Measurements from ENCODE around the gene KCNE5. TPM values are rescaled to one million over a fixed set of nuclear protein-coding genes. Genes with fewer than 3 reads are reported as not detected.

Gene KCNE5
- total and polyA plus RNA-seq, 4 donors, result 4.3 to 67.8 (median 27.3) TPM

- Histone ChIP-seq H3K4me3 (ENCODE audit: low read depth, low read length) (no peak overlapping the region), H3K4me1 (ENCODE audit: control insufficient read depth, insufficient read depth, low read length) (peaks cover 11% of the 10 kb centered on the region), H3K9me3 (ENCODE audit: control insufficient read depth, insufficient read depth, low read length) (no peaks in the 10 kb centered on the region), H3K27me3 (ENCODE audit: control insufficient read depth, insufficient read depth, low read length) (peaks cover 10% of the 10 kb centered on the region), H3K36me3 (ENCODE audit: control insufficient read depth, insufficient read depth, low read length) (no peaks in the 10 kb centered on the region), H3K27ac (ENCODE audit: low read depth, low read length) (peak overlapping the region; percentile 35)
- 48% methylated on average over 6 of the region's 8 CpGs for WGBS (ENCODE audit: insufficient coverage)
- peak in 4 of 6 donors; percentile 33 to 81 (median 70) for DNase-seq (ENCODE audit: low read depth in 4 of 6, low spot score in 6 of 6)
These were observed 975 bp downstream of the KCNE5 start for GRCh38 chrX:109623997-109624396.

GRCh38 chrX:109622270-109622669 lies 2.7 kb downstream of the KCNE5 start:
- DNase-seq (ENCODE audit: low read depth in 4 of 6, low spot score in 6 of 6), result no peak
- H3K27me3 ChIP-seq (ENCODE audit: control insufficient read depth, insufficient read depth, low read length), result peaks cover 12% of the 10 kb centered on the region
- no peaks in the 10 kb centered on the region for H3K9me3 ChIP-seq (ENCODE audit: control insufficient read depth, insufficient read depth, low read length)
- WGBS (ENCODE audit: insufficient coverage), result no CpG with 5 or more reads among the region's 4 CpGs
- peaks cover 11% of the 10 kb centered on the region for H3K4me1 ChIP-seq (ENCODE audit: control insufficient read depth, insufficient read depth, low read length)
- H3K27ac ChIP-seq (ENCODE audit: low read depth, low read length), result no peak overlapping the region
- no peaks in the 10 kb centered on the region for H3K36me3 ChIP-seq (ENCODE audit: control insufficient read depth, insufficient read depth, low read length)
- H3K4me3 ChIP-seq (ENCODE audit: low read depth, low read length), result no peak overlapping the region

GRCh38 chrX:109619771-109620170 lies 5.2 kb downstream of the KCNE5 start:
- Histone ChIP-seq H3K4me1 (ENCODE audit: control insufficient read depth, insufficient read depth, low read length) (peaks cover 4% of the 10 kb centered on the region), H3K36me3 (ENCODE audit: control insufficient read depth, insufficient read depth, low read length) (no peaks in the 10 kb centered on the region), H3K27me3 (ENCODE audit: control insufficient read depth, insufficient read depth, low read length) (peaks cover 8% of the 10 kb centered on the region), H3K9me3 (ENCODE audit: control insufficient read depth, insufficient read depth, low read length) (no peaks in the 10 kb centered on the region), H3K27ac (ENCODE audit: low read depth, low read length) (no peak overlapping the region), H3K4me3 (ENCODE audit: low read depth, low read length) (no peak overlapping the region)
- 33% methylated on average over 1 of the region's 3 CpGs for WGBS (ENCODE audit: insufficient coverage)
- no peak for DNase-seq (ENCODE audit: low read depth in 4 of 6, low spot score in 6 of 6)

GRCh38 chrX:109614951-109615350 lies 10.0 kb downstream of the KCNE5 start:
- H3K4me1 ChIP-seq (ENCODE audit: control insufficient read depth, insufficient read depth, low read length), result no peaks in the 10 kb centered on the region
- H3K27ac ChIP-seq (ENCODE audit: low read depth, low read length), result no peak overlapping the region
- H3K27me3 ChIP-seq (ENCODE audit: control insufficient read depth, insufficient read depth, low read length), result peaks cover 5% of the 10 kb centered on the region
- WGBS (ENCODE audit: insufficient coverage), result 73% methylated on average over 5 of the region's 6 CpGs
- no peak overlapping the region for H3K4me3 ChIP-seq (ENCODE audit: low read depth, low read length)
- no peaks in the 10 kb centered on the region for H3K36me3 ChIP-seq (ENCODE audit: control insufficient read depth, insufficient read depth, low read length)
- DNase-seq (ENCODE audit: low read depth in 4 of 6, low spot score in 6 of 6), result no peak
- no peaks in the 10 kb centered on the region for H3K9me3 ChIP-seq (ENCODE audit: control insufficient read depth, insufficient read depth, low read length)

GRCh38 chrX:109601486-109601885 lies 23.5 kb downstream of the KCNE5 start:
- no peak for DNase-seq (ENCODE audit: low read depth in 4 of 6, low spot score in 6 of 6)
- WGBS (ENCODE audit: insufficient coverage), result 58% methylated on average over 5 of the region's 5 CpGs
- no peaks in the 10 kb centered on the region for H3K36me3 ChIP-seq (ENCODE audit: control insufficient read depth, insufficient read depth, low read length)
- H3K4me3 ChIP-seq (ENCODE audit: low read depth, low read length), result no peak overlapping the region
- peaks cover 17% of the 10 kb centered on the region for H3K27me3 ChIP-seq (ENCODE audit: control insufficient read depth, insufficient read depth, low read length)
- peaks cover 2% of the 10 kb centered on the region for H3K9me3 ChIP-seq (ENCODE audit: control insufficient read depth, insufficient read depth, low read length)
- peaks cover 9% of the 10 kb centered on the region for H3K4me1 ChIP-seq (ENCODE audit: control insufficient read depth, insufficient read depth, low read length)
- no peak overlapping the region for H3K27ac ChIP-seq (ENCODE audit: low read depth, low read length)

GRCh38 chrX:109600237-109600651 lies 24.7 kb downstream of the KCNE5 start:
- H3K4me1 ChIP-seq (ENCODE audit: control insufficient read depth, insufficient read depth, low read length), result peaks cover 9% of the 10 kb centered on the region
- H3K36me3 ChIP-seq (ENCODE audit: control insufficient read depth, insufficient read depth, low read length), result no peaks in the 10 kb centered on the region
- H3K27ac ChIP-seq (ENCODE audit: low read depth, low read length), result no peak overlapping the region
- no peak overlapping the region for H3K4me3 ChIP-seq (ENCODE audit: low read depth, low read length)
- WGBS (ENCODE audit: insufficient coverage), result 21% methylated on average over 16 of the region's 16 CpGs
- H3K27me3 ChIP-seq (ENCODE audit: control insufficient read depth, insufficient read depth, low read length), result peaks cover 17% of the 10 kb centered on the region
- H3K9me3 ChIP-seq (ENCODE audit: control insufficient read depth, insufficient read depth, low read length), result peaks cover 2% of the 10 kb centered on the region
- DNase-seq (ENCODE audit: low read depth in 4 of 6, low spot score in 6 of 6), result peak in 2 of 6 donors; percentile 59 to 64

- Histone ChIP-seq H3K4me3 (ENCODE audit: low read depth, low read length) (no peak overlapping the region), H3K27me3 (ENCODE audit: control insufficient read depth, insufficient read depth, low read length) (peaks cover 12% of the 10 kb centered on the region), H3K4me1 (ENCODE audit: control insufficient read depth, insufficient read depth, low read length) (peaks cover 9% of the 10 kb centered on the region), H3K36me3 (ENCODE audit: control insufficient read depth, insufficient read depth, low read length) (no peaks in the 10 kb centered on the region), H3K9me3 (ENCODE audit: control insufficient read depth, insufficient read depth, low read length) (peaks cover 2% of the 10 kb centered on the region), H3K27ac (ENCODE audit: low read depth, low read length) (no peak overlapping the region)
- no peak for DNase-seq (ENCODE audit: low read depth in 4 of 6, low spot score in 6 of 6)
- no CpG with 5 or more reads among the region's 3 CpGs for WGBS (ENCODE audit: insufficient coverage)
These were observed 29.0 kb downstream of the KCNE5 start for GRCh38 chrX:109596015-109596414.

GRCh38 chrX:109590176-109590575 lies 34.8 kb downstream of the KCNE5 start:
- peaks cover 13% of the 10 kb centered on the region for H3K27me3 ChIP-seq (ENCODE audit: control insufficient read depth, insufficient read depth, low read length)

GRCh38 chrX:109585488-109585887 lies 39.5 kb downstream of the KCNE5 start:
- H3K36me3 ChIP-seq (ENCODE audit: control insufficient read depth, insufficient read depth, low read length), result no peaks in the 10 kb centered on the region
- H3K27me3 ChIP-seq (ENCODE audit: control insufficient read depth, insufficient read depth, low read length), result peaks cover 9% of the 10 kb centered on the region
- no peak overlapping the region for H3K27ac ChIP-seq (ENCODE audit: low read depth, low read length)
- WGBS (ENCODE audit: insufficient coverage), result 82% methylated on average over 7 of the region's 7 CpGs
- H3K9me3 ChIP-seq (ENCODE audit: control insufficient read depth, insufficient read depth, low read length), result no peaks in the 10 kb centered on the region
- no peak for DNase-seq (ENCODE audit: low read depth in 4 of 6, low spot score in 6 of 6)
- no peaks in the 10 kb centered on the region for H3K4me1 ChIP-seq (ENCODE audit: control insufficient read depth, insufficient read depth, low read length)
- H3K4me3 ChIP-seq (ENCODE audit: low read depth, low read length), result no peak overlapping the region

More at GRCh38 chrX:109590176-109590575, 34.8 kb downstream of the KCNE5 start:
- WGBS (ENCODE audit: insufficient coverage), result no CpG with 5 or more reads among the region's 4 CpGs
- H3K4me3 ChIP-seq (ENCODE audit: low read depth, low read length), result no peak overlapping the region
- no peaks in the 10 kb centered on the region for H3K4me1 ChIP-seq (ENCODE audit: control insufficient read depth, insufficient read depth, low read length)
- DNase-seq (ENCODE audit: low read depth in 4 of 6, low spot score in 6 of 6), result no peak
- H3K36me3 ChIP-seq (ENCODE audit: control insufficient read depth, insufficient read depth, low read length), result no peaks in the 10 kb centered on the region
- H3K9me3 ChIP-seq (ENCODE audit: control insufficient read depth, insufficient read depth, low read length), result no peaks in the 10 kb centered on the region
- no peak overlapping the region for H3K27ac ChIP-seq (ENCODE audit: low read depth, low read length)

GRCh38 chrX:109578916-109579315 lies 46.1 kb downstream of the KCNE5 start:
- no peaks in the 10 kb centered on the region for H3K9me3 ChIP-seq (ENCODE audit: control insufficient read depth, insufficient read depth, low read length)
- H3K36me3 ChIP-seq (ENCODE audit: control insufficient read depth, insufficient read depth, low read length), result no peaks in the 10 kb centered on the region
- no peaks in the 10 kb centered on the region for H3K27me3 ChIP-seq (ENCODE audit: control insufficient read depth, insufficient read depth, low read length)
- no peak overlapping the region for H3K4me3 ChIP-seq (ENCODE audit: low read depth, low read length)
- H3K4me1 ChIP-seq (ENCODE audit: control insufficient read depth, insufficient read depth, low read length), result no peaks in the 10 kb centered on the region
- WGBS (ENCODE audit: insufficient coverage), result no CpG with 5 or more reads among the region's 1 CpG
- DNase-seq (ENCODE audit: low read depth in 4 of 6, low spot score in 6 of 6), result peak in 1 of 6 donors; percentile 9
- H3K27ac ChIP-seq (ENCODE audit: low read depth, low read length), result no peak overlapping the region
